ENCODE data around the gene UBN1. TPM values are rescaled to one million over a fixed set of nuclear protein-coding genes. Genes with fewer than 3 reads are reported as not detected.
A peak's percentile ranks its signal among the peaks of the same experiment; 100 is the strongest.

Gene UBN1
- total RNA-seq, 1 donor from 2014 or later, result 33.1 TPM

- DNase-seq (ENCODE audit: low read depth), result no peak
These were observed 57.0 kb downstream of the UBN1 start for GRCh38 chr16:4904108-4904941.

- DNase-seq (ENCODE audit: low read depth), result no peak
These were observed 57.8 kb downstream of the UBN1 start for GRCh38 chr16:4904942-4905615.

- no peak for DNase-seq (ENCODE audit: low read depth)
These were observed 61.6 kb downstream of the UBN1 start for GRCh38 chr16:4908854-4909401.

DNA sequence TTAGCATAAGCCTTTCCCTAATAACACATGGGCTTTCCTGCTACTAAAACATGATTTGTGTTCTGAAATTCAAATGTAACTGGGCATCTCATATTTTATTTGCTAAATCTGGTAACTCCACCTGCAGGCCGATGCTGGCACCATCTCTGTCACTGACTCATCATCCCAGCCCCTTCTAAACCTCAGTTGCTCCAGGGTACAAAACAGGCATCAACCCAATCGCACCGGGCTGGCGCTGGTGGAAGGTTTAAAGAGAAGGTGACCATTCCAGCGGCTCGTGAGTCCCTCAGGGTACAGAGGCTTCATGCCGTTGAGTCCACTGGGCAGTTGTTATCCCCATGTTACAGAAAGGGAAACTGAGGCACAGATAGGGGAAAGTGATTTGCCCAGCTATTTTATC is 62.5 kb downstream of the UBN1 start:
- no peak for DNase-seq (ENCODE audit: low read depth)

DNA sequence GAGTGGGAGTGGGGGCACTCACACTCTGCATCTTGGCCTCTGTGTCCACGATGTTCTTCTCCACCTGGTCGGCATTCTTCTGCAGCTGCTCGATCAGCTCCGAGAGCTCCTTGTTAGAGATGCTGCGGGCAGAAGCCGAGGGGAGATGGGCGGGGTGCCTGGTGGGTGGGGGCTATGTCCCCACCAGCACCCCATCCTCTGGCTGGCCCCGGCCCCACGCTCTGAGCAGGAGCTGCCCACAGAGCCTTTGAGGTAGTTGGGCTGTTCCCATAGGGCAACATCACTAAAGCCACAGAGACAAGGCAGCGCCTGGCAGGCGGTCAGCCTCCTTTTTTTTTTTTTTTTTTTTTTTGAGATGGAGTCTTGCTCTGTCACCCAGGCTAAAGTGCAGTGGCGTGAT is 63.5 kb downstream of the UBN1 start:
- no peak for DNase-seq (ENCODE audit: low read depth)

GRCh38 chr16:4911970-4912386 is 64.7 kb downstream of the UBN1 start:
- DNase-seq (ENCODE audit: low read depth), result peak; percentile 33

GRCh38 chr16:4913130-4913773 is 66.0 kb downstream of the UBN1 start:
- no peak for DNase-seq (ENCODE audit: low read depth)

DNA sequence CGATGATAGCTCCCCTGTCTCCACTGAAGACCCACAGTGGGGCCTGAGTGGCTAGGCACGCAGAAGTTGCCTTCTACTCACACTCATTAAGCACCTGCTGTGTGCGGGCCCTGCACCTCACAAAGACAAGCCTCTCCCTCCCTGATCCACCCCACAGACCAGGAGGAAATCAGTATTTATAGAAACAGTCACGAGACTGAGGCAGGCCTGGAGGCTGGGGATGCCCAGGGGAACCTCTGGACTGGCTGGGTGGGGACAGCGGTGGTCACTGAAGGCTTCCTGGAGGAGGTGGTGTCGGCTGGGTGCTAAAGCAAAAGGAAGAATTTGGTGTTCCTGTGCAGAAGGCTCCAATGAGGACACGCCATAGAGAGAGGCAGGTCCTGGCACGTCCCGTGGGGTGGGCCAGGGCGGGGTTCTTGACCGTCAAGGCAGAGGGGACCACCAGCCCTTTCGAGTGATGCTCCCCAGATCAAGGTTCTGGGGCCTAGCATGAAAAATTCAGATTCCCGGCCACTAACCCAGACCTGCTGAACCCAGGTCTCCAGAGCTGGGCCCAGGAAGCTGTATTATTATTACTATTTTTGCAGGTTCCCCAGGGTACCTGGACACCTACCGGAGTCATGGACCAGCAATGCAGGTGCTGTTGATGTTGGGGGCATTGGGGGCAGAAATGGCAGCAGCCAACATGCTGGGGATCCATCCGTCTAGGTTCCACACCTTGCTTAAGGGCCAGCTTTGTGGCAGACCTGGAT is 66.7 kb downstream of the UBN1 start:
- DNase-seq (ENCODE audit: low read depth), result no peak

GRCh38 chr16:4914528-4915225 is 67.4 kb downstream of the UBN1 start:
- DNase-seq (ENCODE audit: low read depth), result no peak

GRCh38 chr16:4915226-4915761 is 68.0 kb downstream of the UBN1 start:
- peak; percentile 80 for DNase-seq (ENCODE audit: low read depth)

DNA sequence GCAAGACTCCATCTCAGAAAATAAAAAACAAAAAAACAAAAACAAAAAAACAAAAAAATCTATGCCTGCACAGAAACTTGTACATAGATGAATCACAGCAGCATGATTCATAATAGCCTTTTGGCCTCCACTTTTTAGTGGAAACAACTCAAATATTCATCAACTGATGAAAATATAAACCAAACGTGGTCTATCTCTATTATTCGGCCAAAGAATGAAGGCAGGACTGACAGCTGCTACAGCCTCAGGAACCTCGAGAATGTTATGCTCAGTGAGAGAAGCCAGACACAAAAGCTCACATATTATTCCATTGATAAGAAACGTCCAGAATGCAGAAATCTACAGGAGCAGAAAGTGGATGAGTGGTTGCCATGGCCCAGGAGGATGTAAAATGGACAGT is 69.8 kb downstream of the UBN1 start:
- DNase-seq (ENCODE audit: low read depth), result peak; percentile 23

DNA sequence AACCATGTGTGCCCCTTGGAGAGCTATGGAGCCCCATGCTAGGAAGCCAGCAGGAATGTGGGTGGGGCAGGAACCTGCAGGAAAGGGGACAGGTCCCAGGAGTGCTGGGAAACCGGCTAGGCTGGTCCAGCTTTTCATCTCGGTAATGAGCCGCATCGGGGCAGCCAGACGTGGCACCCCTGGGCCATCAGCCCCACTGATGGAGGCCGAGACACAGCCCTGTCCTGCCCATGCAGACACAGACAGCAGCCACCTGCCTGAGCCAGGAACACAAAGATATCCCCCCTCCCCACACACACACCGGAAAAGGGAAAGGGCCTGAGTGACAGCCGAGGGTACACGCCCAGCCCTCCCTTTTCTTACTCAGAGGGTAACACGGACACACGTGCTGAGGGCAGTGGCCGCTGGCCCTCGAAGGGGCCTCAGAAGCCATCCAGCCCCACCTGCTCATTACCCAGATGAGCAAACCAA is 71.5 kb downstream of the UBN1 start:
- peak; percentile 36 for DNase-seq (ENCODE audit: low read depth)

GRCh38 chr16:4920826-4921225 is 73.5 kb downstream of the UBN1 start:
- no peak for DNase-seq (ENCODE audit: low read depth)

GRCh38 chr16:4922721-4923342 is 75.6 kb downstream of the UBN1 start:
- DNase-seq (ENCODE audit: low read depth), result no peak

DNA sequence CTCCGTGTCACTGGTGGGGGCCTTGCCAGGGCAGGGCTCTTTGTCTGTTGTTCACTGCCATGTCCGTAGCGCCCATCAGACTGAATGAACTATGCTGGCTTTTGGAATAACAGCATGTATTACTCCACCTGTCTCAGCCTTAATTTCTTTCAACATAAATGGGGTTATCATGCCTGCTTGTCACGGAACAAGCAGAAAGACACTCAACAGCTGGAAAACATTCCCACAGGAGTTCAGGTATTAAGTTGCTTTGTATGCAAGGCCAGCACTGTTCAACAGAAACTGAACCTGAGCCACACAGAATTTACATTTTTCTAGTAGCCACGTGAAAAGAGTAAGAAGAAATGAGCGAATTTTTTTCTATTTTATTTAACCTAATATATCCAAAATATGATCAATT is 76.6 kb downstream of the UBN1 start:
- no peak for DNase-seq (ENCODE audit: low read depth)

DNA sequence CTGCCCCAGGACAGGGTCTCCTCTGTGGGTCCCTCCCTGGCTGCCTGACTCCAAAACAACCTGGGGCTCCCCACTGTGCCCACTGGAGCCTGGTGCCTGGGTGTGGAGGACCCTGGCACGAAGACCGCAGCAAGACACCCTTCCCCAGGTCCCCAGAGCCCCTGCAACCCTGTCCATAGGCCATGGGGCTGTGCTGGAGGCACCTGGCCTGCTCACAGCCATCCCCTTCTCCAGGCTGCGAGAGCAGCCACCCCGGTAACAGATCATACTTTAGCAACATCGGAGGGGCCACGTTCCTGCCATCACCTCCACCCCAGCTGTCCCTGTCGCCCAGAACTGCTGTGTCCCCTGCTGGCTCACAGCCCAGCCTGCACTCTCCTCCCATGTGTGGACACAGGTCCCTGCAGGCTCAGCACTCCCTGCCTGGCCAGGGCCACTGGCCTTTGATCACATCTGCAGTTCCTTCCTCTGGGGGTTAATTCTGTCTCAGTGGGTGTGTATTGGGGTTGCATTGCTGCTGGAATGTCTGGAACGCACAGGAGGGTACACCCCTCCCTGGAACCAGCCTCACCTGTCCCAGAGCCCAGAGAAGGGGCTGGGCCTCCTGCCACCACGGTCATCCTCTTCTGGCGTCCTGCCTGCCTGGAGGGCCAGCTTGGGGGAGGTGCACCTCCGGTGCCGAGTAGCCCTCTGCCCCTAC is 77.5 kb downstream of the UBN1 start:
- peak; percentile 52 for DNase-seq (ENCODE audit: low read depth)

GRCh38 chr16:4925293-4925607 is 78.0 kb downstream of the UBN1 start:
- no peak for DNase-seq (ENCODE audit: low read depth)

DNA sequence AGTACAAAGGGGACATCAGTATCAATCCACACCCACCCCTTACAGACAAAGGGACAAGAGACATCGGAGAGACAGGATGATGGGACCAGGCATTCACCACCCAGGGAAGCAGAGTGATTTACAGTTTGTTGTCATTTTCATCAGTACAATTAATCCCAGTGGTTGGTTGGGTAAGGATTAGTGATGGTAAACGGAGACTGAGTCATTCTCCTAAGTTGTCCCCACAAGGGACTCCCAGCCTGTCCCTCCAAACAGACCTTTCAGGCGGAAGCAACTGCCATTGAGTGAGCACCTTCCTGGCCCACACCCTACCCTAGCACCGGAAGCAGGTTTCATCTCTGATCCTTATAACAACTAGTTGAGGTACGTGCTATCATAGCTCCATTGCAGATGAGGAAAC is 78.5 kb downstream of the UBN1 start:
- no peak for DNase-seq (ENCODE audit: low read depth)

- DNase-seq (ENCODE audit: low read depth), result no peak
These were observed 79.6 kb downstream of the UBN1 start for GRCh38 chr16:4926928-4927327.

- no peak for DNase-seq (ENCODE audit: low read depth)
These were observed 80.4 kb downstream of the UBN1 start for GRCh38 chr16:4927661-4928060.
